ENCODE measurements around the gene HNRNPUL1. TPM values are rescaled to one million over a fixed set of nuclear protein-coding genes. Genes with fewer than 3 reads are reported as not detected.
A peak's percentile ranks its signal among the peaks of the same experiment; 100 is the strongest.

Gene HNRNPUL1
- total RNA-seq, 1 experiment from 2014 or later = 201 TPM

DNA sequence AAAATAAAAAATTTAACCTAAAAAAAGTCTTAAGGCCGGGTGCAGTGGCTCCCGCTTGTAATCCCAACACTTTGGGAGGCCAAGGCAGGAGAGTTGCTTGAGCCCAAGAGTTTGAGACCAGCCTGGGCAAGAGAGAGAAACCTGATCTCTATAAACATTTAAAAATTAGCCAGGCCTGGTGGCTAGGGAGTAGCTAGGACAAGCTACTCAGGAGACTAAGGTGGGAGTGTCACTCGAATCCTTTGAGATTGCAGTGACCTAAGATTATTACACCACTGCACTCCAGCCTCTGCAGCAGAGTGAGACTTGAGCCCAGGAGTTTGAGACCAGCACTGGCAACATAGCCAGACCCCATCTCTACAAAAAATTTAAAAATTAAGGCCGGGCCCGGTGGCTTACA lies 46.9 kb downstream of the HNRNPUL1 start (continued):
- TF ChIP-seq CEBPB (IDR thresholded peaks at IDR 0.05; ENCODE audit: low read depth) (no peak), POLR2AphosphoS5 (IDR thresholded peaks at IDR 0.05; ENCODE audit: low read depth, low read length) (no peak)

DNA sequence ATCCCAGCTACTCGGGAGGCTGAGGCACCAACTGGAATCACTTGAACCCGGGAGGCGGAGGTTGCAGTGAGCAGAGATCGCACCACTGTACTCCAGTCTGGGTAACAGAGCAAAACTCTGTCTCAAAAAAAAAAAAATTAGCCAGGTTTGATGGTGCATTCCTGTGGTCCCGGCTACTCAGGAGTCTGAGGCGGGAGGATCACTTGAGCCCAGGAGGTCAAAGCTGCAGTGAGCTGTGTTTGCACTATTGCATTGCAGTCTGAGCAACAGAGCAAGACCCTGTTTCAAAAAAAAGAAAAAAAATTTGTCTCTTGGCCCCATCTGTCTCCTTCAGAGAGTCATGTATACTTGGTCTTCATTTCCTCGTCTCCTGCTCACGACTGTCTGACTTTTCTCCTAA lies 47.4 kb downstream of the HNRNPUL1 start:
- Histone ChIP-seq H3K36me3 (ENCODE audit: control insufficient read depth in 1 of 2, insufficient read depth in 2 of 2, low read length in 2 of 2) (peaks cover 7 to 29% of the 10 kb centered on the region in 2 experiments; a peak in 2 of 4 replicates), H3K4me1 (ENCODE audit: control insufficient read depth in 1 of 2, insufficient read depth in 2 of 2, low read length in 2 of 2) (peaks cover 12 to 25% of the 10 kb centered on the region in 2 experiments), H2AFZ (ENCODE audit: low read depth, low read length, poor library complexity, severe bottlenecking) (no peak overlapping the region), H3K4me3 (replicated peaks in 1 of 2; ENCODE audit: low read depth in 1 of 2, low read length in 2 of 2) (peak overlapping the region in 1 of 2 experiments; percentile 92; a peak in 1 of 4 replicates), H3K27ac (ENCODE audit: low read depth, low read length) (no peak overlapping the region), H3K9ac (ENCODE audit: low read length) (no peak overlapping the region), H3K9me3 (ENCODE audit: control insufficient read depth in 1 of 2, insufficient read depth in 1 of 2, low read depth in 1 of 2, low read length in 2 of 2) (no peaks in the 10 kb centered on the region), H3K79me2 (ENCODE audit: insufficient read depth, low read length) (peaks cover 33% of the 10 kb centered on the region), H4K20me1 (ENCODE audit: insufficient read depth) (peaks cover 4% of the 10 kb centered on the region; the same call in 1 of the 2 replicates), H3K4me2 (ENCODE audit: low read length) (peak overlapping the region; percentile 95), H3K27me3 (ENCODE audit: insufficient read depth, low read length) (no peaks in the 10 kb centered on the region), H3K9me2 (ENCODE audit: insufficient read depth) (no peaks in the 10 kb centered on the region)
- RAD21 ChIA-PET (ENCODE audit: low non-redundant PET in 1 of 2, low total read pairs in 2 of 2, uncharacterized antibody in 2 of 2, unreplicated experiment in 2 of 2) = no interaction called here
- POLR2A ChIA-PET = no interaction called here
- no peak for DNase-seq (ENCODE audit: low read depth, low spot score)
- no TSS peak for BruUV-seq (replicated peaks)
- no peak for TF ChIP-seq POLR2A (IDR thresholded peaks at IDR 0.05; ENCODE audit: borderline replicate concordance, extremely low read depth, insufficient read depth, insufficient read length)
- no peak for TF ChIP-seq CBX3 (IDR thresholded peaks at IDR 0.05; ENCODE audit: low read depth)
- TF ChIP-seq CEBPB (IDR thresholded peaks at IDR 0.05; ENCODE audit: low read depth) = no peak
- no peak for TF ChIP-seq ZFX (IDR thresholded peaks at IDR 0.05)
- no peak for TF ChIP-seq EZH2phosphoT487 (IDR thresholded peaks at IDR 0.05; ENCODE audit: borderline replicate concordance)
- TF ChIP-seq, protein P1, sequence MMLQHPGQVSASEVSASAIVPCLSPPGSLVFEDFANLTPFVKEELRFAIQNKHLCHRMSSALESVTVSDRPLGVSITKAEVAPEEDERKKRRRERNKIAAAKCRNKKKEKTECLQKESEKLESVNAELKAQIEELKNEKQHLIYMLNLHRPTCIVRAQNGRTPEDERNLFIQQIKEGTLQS (IDR thresholded peaks at IDR 0.05) = no peak
- TF ChIP-seq SRF (IDR thresholded peaks at IDR 0.05; ENCODE audit: low read depth) = no peak
- no peak for TF ChIP-seq TCF7L2 (IDR thresholded peaks at IDR 0.05; ENCODE audit: borderline replicate concordance, extremely low read depth, insufficient read depth, insufficient read length)
- no peak for TF ChIP-seq ELF1 (IDR thresholded peaks at IDR 0.05; ENCODE audit: borderline replicate concordance, low read depth)
- TF ChIP-seq SIN3A (IDR thresholded peaks at IDR 0.05; ENCODE audit: low read depth) = no peak
- TF ChIP-seq EZH2 (IDR thresholded peaks at IDR 0.05) = no peak
- TF ChIP-seq, protein P2, sequence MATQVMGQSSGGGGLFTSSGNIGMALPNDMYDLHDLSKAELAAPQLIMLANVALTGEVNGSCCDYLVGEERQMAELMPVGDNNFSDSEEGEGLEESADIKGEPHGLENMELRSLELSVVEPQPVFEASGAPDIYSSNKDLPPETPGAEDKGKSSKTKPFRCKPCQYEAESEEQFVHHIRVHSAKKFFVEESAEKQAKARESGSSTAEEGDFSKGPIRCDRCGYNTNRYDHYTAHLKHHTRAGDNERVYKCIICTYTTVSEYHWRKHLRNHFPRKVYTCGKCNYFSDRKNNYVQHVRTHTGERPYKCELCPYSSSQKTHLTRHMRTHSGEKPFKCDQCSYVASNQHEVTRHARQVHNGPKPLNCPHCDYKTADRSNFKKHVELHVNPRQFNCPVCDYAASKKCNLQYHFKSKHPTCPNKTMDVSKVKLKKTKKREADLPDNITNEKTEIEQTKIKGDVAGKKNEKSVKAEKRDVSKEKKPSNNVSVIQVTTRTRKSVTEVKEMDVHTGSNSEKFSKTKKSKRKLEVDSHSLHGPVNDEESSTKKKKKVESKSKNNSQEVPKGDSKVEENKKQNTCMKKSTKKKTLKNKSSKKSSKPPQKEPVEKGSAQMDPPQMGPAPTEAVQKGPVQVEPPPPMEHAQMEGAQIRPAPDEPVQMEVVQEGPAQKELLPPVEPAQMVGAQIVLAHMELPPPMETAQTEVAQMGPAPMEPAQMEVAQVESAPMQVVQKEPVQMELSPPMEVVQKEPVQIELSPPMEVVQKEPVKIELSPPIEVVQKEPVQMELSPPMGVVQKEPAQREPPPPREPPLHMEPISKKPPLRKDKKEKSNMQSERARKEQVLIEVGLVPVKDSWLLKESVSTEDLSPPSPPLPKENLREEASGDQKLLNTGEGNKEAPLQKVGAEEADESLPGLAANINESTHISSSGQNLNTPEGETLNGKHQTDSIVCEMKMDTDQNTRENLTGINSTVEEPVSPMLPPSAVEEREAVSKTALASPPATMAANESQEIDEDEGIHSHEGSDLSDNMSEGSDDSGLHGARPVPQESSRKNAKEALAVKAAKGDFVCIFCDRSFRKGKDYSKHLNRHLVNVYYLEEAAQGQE (IDR thresholded peaks at IDR 0.05; ENCODE audit: low read depth) = no peak
- no peak for ATAC-seq
- CTCF ChIA-PET = no interaction called here
- intact Hi-C loops (cut with micrococcal nuclease) = loop anchor here (2.0 kb wide), 1 partner anchor 39 kb away; no protein-coding TSS in a partner anchor

Measured in HCT116 (cell line).